ENCODE data around the gene DHX35. TPM values are rescaled to one million over a fixed set of nuclear protein-coding genes. Genes with fewer than 3 reads are reported as not detected.
"Not testable (repeated sequence)": the region's sequence is repeated elsewhere in the genome, so short reads cannot be mapped to it uniquely, and the experiment has no call there.

Gene DHX35
- total RNA-seq, 1 donor from 2014 or later, result 14.0 TPM

GRCh38 chr20:38957915-38958485, 4.1 kb upstream of the DHX35 start:
- no peak overlapping the region for H3K4me3 Mint-ChIP-seq
- H3K36me3 Mint-ChIP-seq, result peaks cover 4% of the 10 kb centered on the region
- peaks cover 16% of the 10 kb centered on the region for H3K4me1 Mint-ChIP-seq (ENCODE audit: unreplicated experiment)
- no peak for TF ChIP-seq CTCF (conservative IDR thresholded peaks at IDR 0.05)
- H3K27me3 Mint-ChIP-seq, result no peaks in the 10 kb centered on the region
- no peaks in the 10 kb centered on the region for H3K9me3 Mint-ChIP-seq
- H3K27ac Mint-ChIP-seq, result no peak overlapping the region
- DNase-seq (ENCODE audit: extremely low spot score, unreplicated experiment), result no peak

- H3K4me3 Mint-ChIP-seq, result peak overlapping the region; percentile 67
- DNase-seq (ENCODE audit: extremely low spot score, unreplicated experiment), result not testable (repeated sequence)
Measured at GRCh38 chr20:38960187-38960687, 1.9 kb upstream of the DHX35 start.

GRCh38 chr20:38961530-38962043, 557 bp upstream of the DHX35 start:
- Mint-ChIP-seq H3K4me3 (peak overlapping the region; percentile 96), H3K4me1 (ENCODE audit: unreplicated experiment) (peaks cover 30% of the 10 kb centered on the region), H3K36me3 (no peaks in the 10 kb centered on the region), H3K27ac (peak overlapping the region; percentile 91), H3K27me3 (no peaks in the 10 kb centered on the region), H3K9me3 (no peaks in the 10 kb centered on the region)
- no peak for TF ChIP-seq CTCF (conservative IDR thresholded peaks at IDR 0.05)
- DNase-seq (ENCODE audit: extremely low spot score, unreplicated experiment), result no peak

More at GRCh38 chr20:38960187-38960687, 1.9 kb upstream of the DHX35 start:
- not testable (repeated sequence) for H3K9me3 Mint-ChIP-seq, H3K36me3 Mint-ChIP-seq, H3K27ac Mint-ChIP-seq, H3K27me3 Mint-ChIP-seq
- H3K4me1 Mint-ChIP-seq (ENCODE audit: unreplicated experiment), result peaks cover 18% of the 10 kb centered on the region

- Mint-ChIP-seq H3K27me3 (no peaks in the 10 kb centered on the region), H3K9me3 (no peaks in the 10 kb centered on the region), H3K27ac (peak overlapping the region; percentile 97), H3K36me3 (no peaks in the 10 kb centered on the region), H3K4me3 (peak overlapping the region; percentile 96), H3K4me1 (ENCODE audit: unreplicated experiment) (peaks cover 33% of the 10 kb centered on the region)
- TF ChIP-seq CTCF (conservative IDR thresholded peaks at IDR 0.05), result peak; percentile 45
- no peak for DNase-seq (ENCODE audit: extremely low spot score, unreplicated experiment)
Measured at GRCh38 chr20:38962928-38963401, 821 bp downstream of the DHX35 start.

GRCh38 chr20:38963745-38964144, 1.6 kb downstream of the DHX35 start:
- no peaks in the 10 kb centered on the region for H3K36me3 Mint-ChIP-seq
- DNase-seq (ENCODE audit: extremely low spot score, unreplicated experiment), result no peak
- no peaks in the 10 kb centered on the region for H3K9me3 Mint-ChIP-seq
- no peaks in the 10 kb centered on the region for H3K27me3 Mint-ChIP-seq
- peaks cover 33% of the 10 kb centered on the region for H3K4me1 Mint-ChIP-seq (ENCODE audit: unreplicated experiment)
- H3K27ac Mint-ChIP-seq, result no peak overlapping the region
- TF ChIP-seq CTCF (conservative IDR thresholded peaks at IDR 0.05), result no peak
- H3K4me3 Mint-ChIP-seq, result no peak overlapping the region

- peaks cover 33% of the 10 kb centered on the region for H3K4me1 Mint-ChIP-seq (ENCODE audit: unreplicated experiment)
- peaks cover 2% of the 10 kb centered on the region for H3K36me3 Mint-ChIP-seq
- no peaks in the 10 kb centered on the region for H3K9me3 Mint-ChIP-seq
- no peak overlapping the region for H3K4me3 Mint-ChIP-seq
- H3K27ac Mint-ChIP-seq, result no peak overlapping the region
- H3K27me3 Mint-ChIP-seq, result no peaks in the 10 kb centered on the region
- no peak for DNase-seq (ENCODE audit: extremely low spot score, unreplicated experiment)
- no peak for TF ChIP-seq CTCF (conservative IDR thresholded peaks at IDR 0.05)
Measured at GRCh38 chr20:38965264-38965663, 3.1 kb downstream of the DHX35 start.

Data from type B pancreatic cell (in vitro differentiated cells).